Glutamatergic neuron (in vitro differentiated cells): ENCODE data around the gene CRHR1. TPM values are rescaled to one million over a fixed set of nuclear protein-coding genes. Genes with fewer than 3 reads are reported as not detected.

Source experiments
- DNase-seq: peaks from one replicate; pipeline ENCODE4 v3.0.0; 2022
- H3K27ac Mint-ChIP-seq: one replicate; pipeline ENCODE4 v1.8.0; 2020; ENCODE audit warnings: mild to moderate bottlenecking, mixed read lengths, inconsistent platforms; ENCODE audit not compliant: unreplicated experiment
- H3K27me3 Mint-ChIP-seq: one replicate; pipeline ENCODE4 v1.8.0; 2020; ENCODE audit warnings: mild to moderate bottlenecking, moderate library complexity, mixed read lengths, inconsistent platforms; ENCODE audit not compliant: unreplicated experiment
- H3K36me3 Mint-ChIP-seq: one replicate; pipeline ENCODE4 v1.8.0; 2020; ENCODE audit warnings: mild to moderate bottlenecking, mixed read lengths, inconsistent platforms; ENCODE audit not compliant: unreplicated experiment
- H3K4me1 Mint-ChIP-seq: one replicate; pipeline ENCODE4 v1.8.0; 2020; ENCODE audit warnings: mild to moderate bottlenecking, low read depth, mixed read lengths, inconsistent platforms; ENCODE audit not compliant: unreplicated experiment
- H3K4me3 Mint-ChIP-seq: one replicate; pipeline ENCODE4 v1.8.0; 2020; ENCODE audit warnings: mild to moderate bottlenecking, mixed read lengths, inconsistent platforms; ENCODE audit not compliant: unreplicated experiment
- H3K9me3 Mint-ChIP-seq: one replicate; pipeline ENCODE4 v1.8.0; 2020; ENCODE audit warnings: mild to moderate bottlenecking, moderate library complexity, mixed read lengths, inconsistent platforms; ENCODE audit not compliant: unreplicated experiment
- long read RNA-seq: library from polyadenylated mRNA; unstranded; transcript quantifications from one replicate; pipeline ENCODE4 v2.0.0, GENCODE V29; 2020; ENCODE audit not compliant: unreplicated experiment
- total RNA-seq: library from RNA; stranded (reverse); fragmentation: NEBNext Ultra II Directional; extraction: Animal tissue kit (Norgen Biotek cat#: 25700); gene quantifications from one replicate; pipeline ENCODE4 v1.2.1, GENCODE V29; 2021; ENCODE audit not compliant: unreplicated experiment
- TF ChIP-seq, protein P1 (sequence below): fragments of 200-600 bp; sonication (generic); IDR thresholded peaks from one replicate; pipeline ENCODE4 v1.5.0; 2021; ENCODE audit not compliant: partially characterized antibody, unreplicated experiment

Gene CRHR1
- total RNA-seq: 0.71 TPM
- long read RNA-seq: 0 reads

DNA sequence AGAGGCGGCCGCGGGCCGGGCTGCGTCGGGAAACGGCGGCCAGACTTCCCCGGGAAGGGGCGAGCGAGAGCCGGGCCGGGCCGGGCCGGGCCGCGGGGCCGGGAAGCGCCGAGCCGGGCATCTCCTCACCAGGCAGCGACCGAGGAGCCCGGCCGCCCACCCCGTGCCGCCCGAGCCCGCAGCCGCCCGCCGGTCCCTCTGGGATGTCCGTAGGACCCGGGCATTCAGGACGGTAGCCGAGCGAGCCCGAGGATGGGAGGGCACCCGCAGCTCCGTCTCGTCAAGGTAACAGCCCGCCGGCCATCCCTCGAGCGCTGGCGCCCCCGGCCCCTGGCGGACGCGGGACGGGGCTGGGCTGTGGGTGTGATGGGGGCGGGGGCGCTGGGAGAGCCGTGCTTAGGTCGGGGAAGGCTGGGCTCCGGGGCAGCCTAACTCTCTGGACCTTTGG is at the start of gene CRHR1:
CRHR1 (plus strand) TSS at position 28 of the 448 bp plus-strand sequence; CDS start at position 253, 225 bp downstream.
- H3K4me1 Mint-ChIP-seq: peaks cover 11% of the 10 kb centered on the region
- no peak for DNase-seq
- H3K4me3 Mint-ChIP-seq: peak within 1 kb of the TSS; percentile 86
- TF ChIP-seq, protein P1, sequence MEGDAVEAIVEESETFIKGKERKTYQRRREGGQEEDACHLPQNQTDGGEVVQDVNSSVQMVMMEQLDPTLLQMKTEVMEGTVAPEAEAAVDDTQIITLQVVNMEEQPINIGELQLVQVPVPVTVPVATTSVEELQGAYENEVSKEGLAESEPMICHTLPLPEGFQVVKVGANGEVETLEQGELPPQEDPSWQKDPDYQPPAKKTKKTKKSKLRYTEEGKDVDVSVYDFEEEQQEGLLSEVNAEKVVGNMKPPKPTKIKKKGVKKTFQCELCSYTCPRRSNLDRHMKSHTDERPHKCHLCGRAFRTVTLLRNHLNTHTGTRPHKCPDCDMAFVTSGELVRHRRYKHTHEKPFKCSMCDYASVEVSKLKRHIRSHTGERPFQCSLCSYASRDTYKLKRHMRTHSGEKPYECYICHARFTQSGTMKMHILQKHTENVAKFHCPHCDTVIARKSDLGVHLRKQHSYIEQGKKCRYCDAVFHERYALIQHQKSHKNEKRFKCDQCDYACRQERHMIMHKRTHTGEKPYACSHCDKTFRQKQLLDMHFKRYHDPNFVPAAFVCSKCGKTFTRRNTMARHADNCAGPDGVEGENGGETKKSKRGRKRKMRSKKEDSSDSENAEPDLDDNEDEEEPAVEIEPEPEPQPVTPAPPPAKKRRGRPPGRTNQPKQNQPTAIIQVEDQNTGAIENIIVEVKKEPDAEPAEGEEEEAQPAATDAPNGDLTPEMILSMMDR: no peak
- no peaks in the 10 kb centered on the region for H3K36me3 Mint-ChIP-seq
- no peak within 1 kb of the TSS for H3K27ac Mint-ChIP-seq
- peaks cover 6% of the 10 kb centered on the region for H3K9me3 Mint-ChIP-seq
- H3K27me3 Mint-ChIP-seq: peaks cover 13% of the 10 kb centered on the region

DNA sequence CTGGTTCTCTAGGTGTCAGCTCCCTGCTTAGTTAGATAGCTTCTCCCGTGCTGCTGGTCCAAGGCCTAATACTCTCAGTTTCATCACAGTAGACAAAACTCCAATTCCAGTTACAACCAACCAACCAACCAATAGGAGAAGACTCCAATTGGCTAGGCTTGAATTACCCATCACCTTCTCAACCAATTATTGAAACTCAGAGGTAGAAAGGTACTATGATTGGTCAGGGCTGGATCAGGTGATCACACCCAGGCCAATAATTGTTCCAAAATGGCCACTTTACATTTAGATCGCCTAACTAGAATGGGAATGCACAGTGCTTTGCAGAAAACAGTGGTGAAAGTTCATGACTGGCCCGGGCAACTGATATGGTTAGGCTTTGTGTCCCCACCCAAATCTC is 49.5 kb upstream of the CRHR1 start:
- no peak overlapping the region for H3K4me3 Mint-ChIP-seq
- no peak overlapping the region for H3K27ac Mint-ChIP-seq
- H3K36me3 Mint-ChIP-seq: peaks cover 4% of the 10 kb centered on the region
- no peaks in the 10 kb centered on the region for H3K4me1 Mint-ChIP-seq
- DNase-seq: no peak
- no peaks in the 10 kb centered on the region for H3K9me3 Mint-ChIP-seq
- H3K27me3 Mint-ChIP-seq: peaks cover 2% of the 10 kb centered on the region
- TF ChIP-seq, protein P1: no peak

DNA sequence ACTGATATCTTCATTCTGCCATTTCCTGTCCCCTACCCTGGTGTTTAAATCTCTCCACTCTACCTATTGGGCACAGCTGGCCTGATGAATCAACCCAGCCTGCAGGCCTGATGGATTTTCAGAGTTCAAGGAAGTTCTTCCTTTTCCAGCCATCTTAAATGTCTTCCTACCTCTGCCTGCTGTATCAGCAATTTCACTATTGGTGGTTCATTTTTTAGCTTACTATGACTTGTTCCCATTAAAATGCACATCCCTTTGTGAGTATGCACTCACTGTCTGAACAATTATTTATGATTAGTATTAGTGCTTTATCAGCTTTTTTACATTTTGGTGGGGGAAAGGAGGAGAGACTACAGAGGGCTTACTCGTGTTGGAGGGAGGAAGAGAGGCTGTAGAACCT is 48.6 kb upstream of the CRHR1 start:
- H3K27me3 Mint-ChIP-seq: peaks cover 2% of the 10 kb centered on the region
- peaks cover 4% of the 10 kb centered on the region for H3K36me3 Mint-ChIP-seq
- DNase-seq: no peak
- H3K4me1 Mint-ChIP-seq: no peaks in the 10 kb centered on the region
- H3K27ac Mint-ChIP-seq: no peak overlapping the region
- H3K9me3 Mint-ChIP-seq: no peaks in the 10 kb centered on the region
- TF ChIP-seq, protein P1: no peak
- H3K4me3 Mint-ChIP-seq: no peak overlapping the region

DNA sequence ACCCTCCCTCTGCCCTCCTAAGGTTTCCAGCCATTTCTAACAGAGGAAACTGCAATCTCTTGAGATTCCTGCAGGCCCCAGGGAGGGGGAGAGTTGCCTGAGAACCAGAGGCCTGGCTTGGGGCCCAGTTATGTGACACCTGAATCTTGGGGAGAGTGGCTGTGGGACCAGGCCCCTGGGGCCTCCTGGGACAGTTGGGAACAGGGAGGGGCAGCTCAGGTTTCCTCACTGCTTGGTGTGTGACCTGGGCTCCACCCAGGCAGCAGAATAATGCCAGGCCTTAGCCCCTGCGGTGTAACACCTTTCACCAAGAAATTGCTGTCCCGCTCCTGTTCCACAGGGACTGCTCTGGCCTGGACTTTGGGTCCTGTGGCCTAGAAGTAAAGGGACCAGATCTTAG is 44.3 kb upstream of the CRHR1 start:
- TF ChIP-seq, protein P1: no peak
- Mint-ChIP-seq H3K4me3 (no peak overlapping the region), H3K36me3 (peaks cover 4% of the 10 kb centered on the region), H3K27me3 (peaks cover 4% of the 10 kb centered on the region), H3K27ac (no peak overlapping the region), H3K4me1 (peaks cover 2% of the 10 kb centered on the region), H3K9me3 (no peaks in the 10 kb centered on the region)
- DNase-seq: no peak

DNA sequence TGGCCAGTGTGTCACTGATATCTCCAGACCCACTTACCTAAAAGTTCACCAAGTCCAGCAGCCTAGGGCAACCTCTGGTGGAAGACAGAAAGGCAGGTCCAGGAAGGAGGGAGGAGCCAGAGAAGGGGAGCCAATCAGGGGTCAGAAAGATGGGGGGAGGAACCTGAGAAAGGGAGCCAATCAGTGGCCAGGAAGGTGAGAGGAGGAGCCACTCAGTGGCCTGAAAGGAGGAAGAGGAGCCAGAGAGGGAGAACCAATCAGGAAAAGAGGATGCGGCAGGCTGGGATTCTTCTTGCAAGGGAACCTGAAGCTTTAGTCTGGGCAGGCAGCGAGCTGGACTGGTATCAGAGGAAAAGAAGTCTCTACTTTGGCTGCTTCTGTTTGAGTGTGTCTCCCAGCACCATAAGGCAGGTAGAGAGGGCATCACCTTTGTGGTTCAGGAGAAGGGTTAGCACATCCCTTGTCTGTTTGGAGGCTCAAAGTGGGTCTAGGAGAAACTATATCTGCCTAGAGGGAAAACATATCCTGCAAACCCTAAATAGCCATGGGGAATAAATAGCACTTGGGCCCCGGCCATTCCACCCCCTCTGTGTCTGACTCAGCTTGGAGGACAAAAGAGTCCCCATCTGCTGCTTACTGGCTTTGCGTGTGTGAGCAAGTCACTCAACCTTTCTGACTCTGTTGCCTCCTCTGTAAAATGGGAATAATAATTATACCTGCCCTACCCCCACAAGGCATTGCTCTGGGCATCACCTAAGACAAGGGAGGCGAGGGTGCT is 43.4 kb upstream of the CRHR1 start:
- Mint-ChIP-seq H3K4me3 (peak overlapping the region; percentile 83), H3K27ac (no peak overlapping the region), H3K27me3 (peaks cover 2% of the 10 kb centered on the region)

More for the DNA sequence above, 43.4 kb upstream of the CRHR1 start:
- no peaks in the 10 kb centered on the region for H3K9me3 Mint-ChIP-seq
- TF ChIP-seq, protein P1: no peak
- no peaks in the 10 kb centered on the region for H3K36me3 Mint-ChIP-seq
- peaks cover 2% of the 10 kb centered on the region for H3K4me1 Mint-ChIP-seq
- peak; percentile 65 for DNase-seq
